H54 (cell line): ENCODE data around the gene ARMC9.

ENCODE experiments used
- DNase-seq: peaks from one replicate; pipeline ENCODE4 v3.0.0; 2011; ENCODE audit warnings: low spot score, mixed read lengths; ENCODE audit not compliant: insufficient read length
- FAIRE-seq: peaks from 3 replicates; lab custom pipeline; 2011; peaks lifted over from hg19 to GRCh38; lab: Jason Lieb, UNC
- POLR2A ChIP-seq: IDR thresholded peaks from 2 replicates; pipeline ENCODE4 v1.6.1; 2011; ENCODE audit warnings: low read depth, mild to moderate bottlenecking, low read length

The ARMC9 gene

GRCh38 chr2:231353469-231353868, 155.0 kb downstream of the ARMC9 start:
- TF ChIP-seq POLR2A: no peak
- DNase-seq (no peak), FAIRE-seq (no peak)

GRCh38 chr2:231355508-231356465, 157.4 kb downstream of the ARMC9 start:
- FAIRE-seq (no peak), DNase-seq (no peak)
- TF ChIP-seq POLR2A: no peak

GRCh38 chr2:231356466-231356844, 158.0 kb downstream of the ARMC9 start:
- DNase-seq (no peak), FAIRE-seq (no peak)
- TF ChIP-seq POLR2A: no peak

GRCh38 chr2:231357048-231357447, 158.6 kb downstream of the ARMC9 start:
- FAIRE-seq: no peak
- no peak for DNase-seq
- TF ChIP-seq POLR2A: no peak

GRCh38 chr2:231357931-231358330, 159.5 kb downstream of the ARMC9 start:
- FAIRE-seq (no peak), DNase-seq (no peak)
- TF ChIP-seq POLR2A: no peak

- no peak for DNase-seq
- FAIRE-seq: no peak
- TF ChIP-seq POLR2A: no peak
Measured at GRCh38 chr2:231359441-231359840, 161.0 kb downstream of the ARMC9 start.

- DNase-seq: no peak
- TF ChIP-seq POLR2A: no peak
- no peak for FAIRE-seq
Measured at GRCh38 chr2:231359948-231360347, 161.5 kb downstream of the ARMC9 start.

GRCh38 chr2:231360401-231360800, 162.0 kb downstream of the ARMC9 start:
- TF ChIP-seq POLR2A: no peak
- DNase-seq: no peak
- no peak for FAIRE-seq

GRCh38 chr2:231360881-231361371, 162.5 kb downstream of the ARMC9 start:
- FAIRE-seq (no peak), DNase-seq (no peak)
- no peak for TF ChIP-seq POLR2A

GRCh38 chr2:231361701-231362554, 163.5 kb downstream of the ARMC9 start:
- DNase-seq: no peak
- FAIRE-seq: no peak
- TF ChIP-seq POLR2A: no peak

GRCh38 chr2:231362555-231363184, 164.2 kb downstream of the ARMC9 start:
- DNase-seq: no peak
- no peak for FAIRE-seq
- no peak for TF ChIP-seq POLR2A

GRCh38 chr2:231364061-231364460, 165.6 kb downstream of the ARMC9 start:
- FAIRE-seq (no peak), DNase-seq (no peak)
- no peak for TF ChIP-seq POLR2A

GRCh38 chr2:231364961-231365810, 166.8 kb downstream of the ARMC9 start:
- DNase-seq: peak; percentile 89
- peak; percentile 91 for FAIRE-seq
- TF ChIP-seq POLR2A: no peak
